Fibroblast of pulmonary artery (primary cell): ENCODE measurements around the gene TRIM58.

Experiments
- DNase-seq: peaks from one replicate; pipeline ENCODE4 v3.0.0-alpha.2; 2010; ENCODE audit warnings: low read depth
- H3K4me3 ChIP-seq: replicated peaks from 2 replicates; pipeline ENCODE4 v1.5.1; 2011; ENCODE audit warnings: low read depth, mild to moderate bottlenecking, control low read depth, low read length, moderate library complexity
- CTCF ChIP-seq: IDR thresholded peaks from 2 replicates; pipeline ENCODE4 v1.5.1; 2011; ENCODE audit warnings: mild to moderate bottlenecking, control low read depth, low read length, inconsistent platforms; ENCODE audit errors: missing control alignments

TRIM58 gene

GRCh38 chr1:247924868-247925267, 67.9 kb downstream of the TRIM58 start, which contains the start of gene OR2AJ1:
Gene OR2AJ1, plus strand, starts transcription at chr1:247924889. Its CDS starts 8,880 bp downstream, at chr1:247933769.
- no peak for TF ChIP-seq CTCF
- DNase-seq: no peak
- H3K4me3 ChIP-seq: no peak within 1 kb of the TSS
